HFF-Myc (cell line): ENCODE results near the gene TNRC18.

Experiments used
- DNase-seq: peaks from one replicate; pipeline ENCODE4 v3.0.0-alpha.2; 2011; ENCODE audit warnings: low read depth; ENCODE audit errors: extremely low read depth
- H3K4me3 ChIP-seq: replicated peaks from 2 replicates; pipeline ENCODE4 v1.5.1; 2011; ENCODE audit warnings: low read depth, mild to moderate bottlenecking, control low read depth, low read length
- TF ChIP-seq, protein P1 (sequence below): IDR thresholded peaks from 2 replicates; pipeline ENCODE4 v1.5.1; 2012; ENCODE audit warnings: mild to moderate bottlenecking, low read depth, low read length, control low read depth; ENCODE audit errors: missing control alignments

TNRC18 gene

DNA sequence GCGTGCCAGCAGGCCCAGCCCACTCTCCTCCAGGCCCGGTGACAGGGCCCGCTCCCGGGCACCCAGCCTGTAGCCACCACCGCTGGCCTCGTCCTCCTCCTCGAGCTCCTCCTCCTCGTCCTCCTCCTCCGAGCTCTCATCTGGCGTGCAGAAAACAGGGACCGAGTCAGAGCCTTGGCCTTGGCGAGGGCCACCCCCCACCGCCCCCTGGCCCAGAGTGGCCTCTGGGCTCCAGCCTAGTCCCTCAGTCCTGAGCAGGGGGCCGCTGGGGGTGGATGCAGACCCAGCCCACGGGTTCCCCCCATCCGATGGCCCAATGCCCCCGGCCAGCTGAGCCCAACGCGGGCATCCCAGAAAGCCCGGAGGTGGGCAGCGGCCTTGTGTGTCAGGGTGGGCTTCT lies 78.0 kb downstream of the TNRC18 start:
- DNase-seq, result no peak
- TF ChIP-seq, protein P1, sequence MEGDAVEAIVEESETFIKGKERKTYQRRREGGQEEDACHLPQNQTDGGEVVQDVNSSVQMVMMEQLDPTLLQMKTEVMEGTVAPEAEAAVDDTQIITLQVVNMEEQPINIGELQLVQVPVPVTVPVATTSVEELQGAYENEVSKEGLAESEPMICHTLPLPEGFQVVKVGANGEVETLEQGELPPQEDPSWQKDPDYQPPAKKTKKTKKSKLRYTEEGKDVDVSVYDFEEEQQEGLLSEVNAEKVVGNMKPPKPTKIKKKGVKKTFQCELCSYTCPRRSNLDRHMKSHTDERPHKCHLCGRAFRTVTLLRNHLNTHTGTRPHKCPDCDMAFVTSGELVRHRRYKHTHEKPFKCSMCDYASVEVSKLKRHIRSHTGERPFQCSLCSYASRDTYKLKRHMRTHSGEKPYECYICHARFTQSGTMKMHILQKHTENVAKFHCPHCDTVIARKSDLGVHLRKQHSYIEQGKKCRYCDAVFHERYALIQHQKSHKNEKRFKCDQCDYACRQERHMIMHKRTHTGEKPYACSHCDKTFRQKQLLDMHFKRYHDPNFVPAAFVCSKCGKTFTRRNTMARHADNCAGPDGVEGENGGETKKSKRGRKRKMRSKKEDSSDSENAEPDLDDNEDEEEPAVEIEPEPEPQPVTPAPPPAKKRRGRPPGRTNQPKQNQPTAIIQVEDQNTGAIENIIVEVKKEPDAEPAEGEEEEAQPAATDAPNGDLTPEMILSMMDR, result no peak
- H3K4me3 ChIP-seq, result no peak overlapping the region

DNA sequence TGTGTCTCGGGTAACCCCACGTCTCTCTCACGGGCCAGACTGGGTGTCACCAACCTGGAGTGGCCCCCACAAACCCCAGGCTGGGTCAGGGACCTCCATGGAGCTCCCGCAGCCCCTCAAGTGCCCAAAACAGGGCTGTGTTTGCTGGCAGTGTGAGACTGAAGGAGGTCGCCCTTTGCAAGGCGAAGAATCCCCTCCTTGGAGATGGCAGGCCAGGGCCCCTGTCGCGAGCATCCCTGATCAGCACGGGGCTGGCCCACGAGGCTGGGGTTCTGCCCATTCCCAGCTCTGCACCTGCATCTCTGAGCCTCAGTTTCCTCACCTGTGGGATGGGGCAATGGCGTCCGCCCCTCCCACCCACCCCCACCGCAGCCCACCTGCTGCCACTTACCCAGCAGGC lies 78.5 kb downstream of the TNRC18 start:
- H3K4me3 ChIP-seq, result no peak overlapping the region
- DNase-seq, result no peak
- TF ChIP-seq, protein P1, result no peak

DNA sequence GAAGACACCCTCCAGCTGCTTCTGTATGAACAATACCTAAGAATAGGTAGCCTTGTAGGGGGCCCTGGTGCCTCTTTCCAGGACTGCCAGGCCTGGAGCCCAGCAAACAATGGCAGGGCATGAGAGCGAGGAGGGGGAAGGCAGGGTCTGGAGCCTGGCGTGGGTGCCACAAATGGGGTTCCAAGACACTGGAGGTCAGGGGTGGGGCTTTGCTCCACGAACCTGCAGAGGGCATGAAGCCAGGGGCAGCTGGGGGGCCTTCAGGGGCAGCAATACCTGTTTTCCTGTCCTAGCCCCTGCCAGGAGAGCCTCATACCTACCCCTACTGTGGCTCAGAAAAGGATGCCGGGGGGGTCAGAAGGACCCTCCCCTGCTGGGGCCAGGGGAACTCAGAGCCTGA lies 79.3 kb downstream of the TNRC18 start:
- TF ChIP-seq, protein P1, result no peak
- DNase-seq, result no peak
- H3K4me3 ChIP-seq, result no peak overlapping the region

DNA sequence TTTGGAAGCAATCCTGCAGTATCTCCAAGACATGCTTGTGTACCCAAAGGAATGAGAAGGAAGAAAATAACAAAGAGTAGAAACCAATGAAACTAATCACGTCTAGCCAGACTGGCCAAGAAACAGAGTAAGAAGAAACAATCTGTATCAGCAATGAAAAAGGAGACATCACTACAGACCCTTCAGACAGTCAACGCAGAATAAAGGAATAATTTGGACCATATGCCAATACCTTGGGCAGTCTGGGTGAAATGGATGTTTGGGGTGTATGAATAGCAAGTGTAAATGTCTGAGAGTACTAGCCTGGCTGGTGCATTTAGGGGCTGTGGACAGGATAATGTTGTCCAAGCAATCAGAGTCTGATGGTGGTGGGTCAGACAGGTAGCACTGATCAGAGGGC lies 79.8 kb downstream of the TNRC18 start:
- H3K4me3 ChIP-seq, result no peak overlapping the region
- no peak for DNase-seq
- TF ChIP-seq, protein P1, result no peak

DNA sequence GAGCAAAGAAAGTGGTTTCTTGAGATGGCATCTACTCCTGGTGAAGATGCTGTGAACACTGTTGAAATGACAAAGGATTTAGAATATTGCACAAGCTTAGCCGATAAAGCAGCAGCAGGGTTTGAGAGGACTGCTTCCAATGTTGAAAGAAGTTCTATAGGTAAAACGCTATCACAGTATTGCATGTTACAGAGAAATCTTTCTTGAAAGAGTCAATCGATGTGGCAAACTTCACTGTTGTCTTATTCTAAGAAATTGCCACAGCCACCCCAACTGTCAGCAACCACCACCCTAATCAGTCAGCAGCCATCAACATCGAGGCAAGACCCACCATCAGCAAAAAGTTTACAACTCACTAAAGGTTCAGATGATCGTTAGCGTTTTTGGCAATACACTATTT lies 81.0 kb downstream of the TNRC18 start:
- TF ChIP-seq, protein P1, result no peak
- no peak for DNase-seq
- no peak overlapping the region for H3K4me3 ChIP-seq

DNA sequence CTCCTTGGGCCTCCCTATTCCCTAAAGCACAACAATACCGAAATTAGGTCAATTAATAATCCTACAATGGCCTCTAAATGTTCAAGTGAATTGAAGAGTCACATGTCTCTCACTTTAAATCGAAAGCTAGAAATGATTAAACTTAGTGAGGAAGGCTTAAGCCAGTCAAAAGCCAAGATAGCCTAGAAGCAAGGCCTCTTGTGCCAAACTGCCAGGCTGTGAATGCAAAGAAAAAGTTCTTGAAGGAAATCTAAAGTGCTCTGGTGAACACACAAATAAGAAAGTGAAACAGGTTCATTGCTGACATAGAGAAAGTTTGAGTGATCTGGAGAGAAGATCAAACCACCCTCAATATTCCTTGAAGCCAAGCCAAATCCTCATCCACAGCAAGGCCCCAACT lies 83.7 kb downstream of the TNRC18 start:
- no peak for DNase-seq
- H3K4me3 ChIP-seq, result no peak overlapping the region
- TF ChIP-seq, protein P1, result no peak

DNA sequence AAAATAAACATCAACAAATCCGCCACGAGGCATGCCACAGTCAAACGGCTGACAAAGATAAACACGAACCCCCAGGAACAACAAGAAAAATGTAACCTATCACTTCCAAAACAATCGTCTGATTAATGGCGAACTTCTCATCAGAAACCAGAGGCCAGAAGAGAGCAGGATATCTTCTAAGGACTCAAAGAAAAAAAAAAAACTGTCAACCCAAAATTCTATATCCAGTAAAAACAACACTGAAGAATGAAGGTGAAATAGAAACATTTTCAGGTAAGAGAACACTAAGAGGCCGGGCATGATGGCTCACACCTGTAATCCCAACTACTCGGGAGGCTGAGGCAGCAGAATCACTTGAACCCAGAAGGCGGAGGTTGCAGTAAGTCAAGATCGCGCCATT lies 86.6 kb downstream of the TNRC18 start:
- TF ChIP-seq, protein P1, result no peak
- no peak for DNase-seq
- H3K4me3 ChIP-seq, result no peak overlapping the region
